K562 (cell line): ENCODE data around the gene RNF11. TPM values are rescaled to one million over a fixed set of nuclear protein-coding genes. Genes with fewer than 3 reads are reported as not detected.

ENCODE experiments used
- ZEB2 ChIP-seq: fragments of 450-650 bp; IDR thresholded peaks from 2 replicates; pipeline ENCODE4 v1.6.1; 2016
- ZNF224 ChIP-seq: sonication (generic); formaldehyde crosslinking; IDR thresholded peaks from 2 replicates; pipeline ENCODE4 v1.8.0; 2022; ENCODE audit warnings: mild to moderate bottlenecking, missing genetic modification reagents
- polyA plus RNA-seq, 8 experiments: library from polyadenylated mRNA; depleted of rRNA in 4 of 8; stranded (reverse) in 5 of 8; unstranded in 3 of 8; fragments of >200 nt; fragmentation: Nextera tagmentation in 2 of 8; fragmentation: Illumina TruSeq in 1 of 8; extraction: Ambion mirVana in 2 of 8; extraction: Trizol in 1 of 8; gene quantifications; 2 replicates each; pipeline versions ENCODE4 v1.2.1 to v1.2.3, GENCODE V29; 2011 to 2014; ENCODE audit warnings: inconsistent platforms in 1 of 8, missing spikeins in 1 of 8
- total RNA-seq, 7 experiments: library from RNA; depleted of rRNA in 6 of 7; stranded (reverse); fragments of >200 nt in 6 of 7; fragmentation: Illumina TruSeq in 2 of 7; extraction: Trizol in 2 of 7; gene quantifications; 2 replicates each; pipeline versions ENCODE4 v1.2.1 to v1.2.3, GENCODE V29; 2011 to 2021; ENCODE audit warnings: low replicate concordance in 1 of 7
- TF ChIP-seq, protein P1 (sequence below), 2 experiments: fragments of 450-650 bp; IDR thresholded peaks; 2 replicates each; pipeline ENCODE4 v1.6.1; 2018; ENCODE audit warnings: mild to moderate bottlenecking in 2 of 2, low read depth in 1 of 2; ENCODE audit not compliant: partially characterized antibody in 2 of 2
- TF ChIP-seq, protein P2 (sequence below): IDR thresholded peaks from 2 replicates; pipeline ENCODE4 v1.6.1; 2016; ENCODE audit warnings: missing genetic modification characterization, missing compliant biosample characterization
- TF ChIP-seq, protein P3 (sequence below): IDR thresholded peaks from 3 replicates; pipeline ENCODE4 v1.6.1; 2011; ENCODE audit warnings: borderline replicate concordance, mild to moderate bottlenecking, moderate library complexity; ENCODE audit not compliant: insufficient read length; ENCODE audit errors: extremely low read depth
- TF ChIP-seq, protein P4 (sequence below), 2 experiments: fragments of 450-650 bp; IDR thresholded peaks; 2 replicates each; pipeline ENCODE4 v1.6.1; 2016; ENCODE audit warnings: mild to moderate bottlenecking in 2 of 2, borderline replicate concordance in 1 of 2, low read depth in 1 of 2, moderate library complexity in 1 of 2
- TF ChIP-seq, protein P5 (sequence below): sonication (generic); formaldehyde crosslinking; IDR thresholded peaks from 2 replicates; pipeline ENCODE4 v1.8.0; 2022; ENCODE audit warnings: mild to moderate bottlenecking, low read depth, missing genetic modification reagents

The RNF11 gene
- total and polyA plus RNA-seq, 9 of the 15 experiments (the other 6 are each of a cell fraction or from before 2014, with no cell fraction given), result 5.7 to 34.3 (median 23.1) TPM

DNA sequence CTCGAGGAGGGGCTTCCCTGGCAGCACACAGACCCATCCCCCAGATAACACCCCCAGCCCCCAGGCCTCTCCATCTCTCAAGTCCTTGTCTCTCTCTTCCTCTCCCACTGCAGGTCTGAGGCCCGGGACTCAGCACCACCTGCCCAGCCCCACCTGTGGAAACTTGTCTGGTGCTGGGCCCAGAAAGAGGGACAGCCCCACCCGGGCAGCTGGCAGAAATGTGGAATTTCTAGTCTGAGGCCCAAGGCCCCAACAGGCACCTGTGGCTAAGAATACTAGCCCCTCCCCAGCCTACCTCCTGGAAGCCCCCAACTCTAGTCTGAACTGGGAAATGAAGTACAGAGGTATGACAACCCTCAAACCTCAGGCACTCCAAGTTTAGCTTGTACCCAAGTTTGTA is 78.9 kb downstream of the RNF11 start (continued):
- TF ChIP-seq, protein P1, sequence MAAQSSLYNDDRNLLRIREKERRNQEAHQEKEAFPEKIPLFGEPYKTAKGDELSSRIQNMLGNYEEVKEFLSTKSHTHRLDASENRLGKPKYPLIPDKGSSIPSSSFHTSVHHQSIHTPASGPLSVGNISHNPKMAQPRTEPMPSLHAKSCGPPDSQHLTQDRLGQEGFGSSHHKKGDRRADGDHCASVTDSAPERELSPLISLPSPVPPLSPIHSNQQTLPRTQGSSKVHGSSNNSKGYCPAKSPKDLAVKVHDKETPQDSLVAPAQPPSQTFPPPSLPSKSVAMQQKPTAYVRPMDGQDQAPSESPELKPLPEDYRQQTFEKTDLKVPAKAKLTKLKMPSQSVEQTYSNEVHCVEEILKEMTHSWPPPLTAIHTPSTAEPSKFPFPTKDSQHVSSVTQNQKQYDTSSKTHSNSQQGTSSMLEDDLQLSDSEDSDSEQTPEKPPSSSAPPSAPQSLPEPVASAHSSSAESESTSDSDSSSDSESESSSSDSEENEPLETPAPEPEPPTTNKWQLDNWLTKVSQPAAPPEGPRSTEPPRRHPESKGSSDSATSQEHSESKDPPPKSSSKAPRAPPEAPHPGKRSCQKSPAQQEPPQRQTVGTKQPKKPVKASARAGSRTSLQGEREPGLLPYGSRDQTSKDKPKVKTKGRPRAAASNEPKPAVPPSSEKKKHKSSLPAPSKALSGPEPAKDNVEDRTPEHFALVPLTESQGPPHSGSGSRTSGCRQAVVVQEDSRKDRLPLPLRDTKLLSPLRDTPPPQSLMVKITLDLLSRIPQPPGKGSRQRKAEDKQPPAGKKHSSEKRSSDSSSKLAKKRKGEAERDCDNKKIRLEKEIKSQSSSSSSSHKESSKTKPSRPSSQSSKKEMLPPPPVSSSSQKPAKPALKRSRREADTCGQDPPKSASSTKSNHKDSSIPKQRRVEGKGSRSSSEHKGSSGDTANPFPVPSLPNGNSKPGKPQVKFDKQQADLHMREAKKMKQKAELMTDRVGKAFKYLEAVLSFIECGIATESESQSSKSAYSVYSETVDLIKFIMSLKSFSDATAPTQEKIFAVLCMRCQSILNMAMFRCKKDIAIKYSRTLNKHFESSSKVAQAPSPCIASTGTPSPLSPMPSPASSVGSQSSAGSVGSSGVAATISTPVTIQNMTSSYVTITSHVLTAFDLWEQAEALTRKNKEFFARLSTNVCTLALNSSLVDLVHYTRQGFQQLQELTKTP (IDR thresholded peaks at IDR 0.05; ENCODE audit: low read depth in 1 of 2, partially characterized antibody in 2 of 2), result no peak
- TF ChIP-seq, protein P2, sequence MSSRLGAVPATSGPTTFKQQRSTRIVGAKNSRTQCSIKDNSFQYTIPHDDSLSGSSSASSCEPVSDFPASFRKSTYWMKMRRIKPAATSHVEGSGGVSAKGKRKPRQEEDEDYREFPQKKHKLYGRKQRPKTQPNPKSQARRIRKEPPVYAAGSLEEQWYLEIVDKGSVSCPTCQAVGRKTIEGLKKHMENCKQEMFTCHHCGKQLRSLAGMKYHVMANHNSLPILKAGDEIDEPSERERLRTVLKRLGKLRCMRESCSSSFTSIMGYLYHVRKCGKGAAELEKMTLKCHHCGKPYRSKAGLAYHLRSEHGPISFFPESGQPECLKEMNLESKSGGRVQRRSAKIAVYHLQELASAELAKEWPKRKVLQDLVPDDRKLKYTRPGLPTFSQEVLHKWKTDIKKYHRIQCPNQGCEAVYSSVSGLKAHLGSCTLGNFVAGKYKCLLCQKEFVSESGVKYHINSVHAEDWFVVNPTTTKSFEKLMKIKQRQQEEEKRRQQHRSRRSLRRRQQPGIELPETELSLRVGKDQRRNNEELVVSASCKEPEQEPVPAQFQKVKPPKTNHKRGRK (tag), result no peak
- TF ChIP-seq, protein P3, sequence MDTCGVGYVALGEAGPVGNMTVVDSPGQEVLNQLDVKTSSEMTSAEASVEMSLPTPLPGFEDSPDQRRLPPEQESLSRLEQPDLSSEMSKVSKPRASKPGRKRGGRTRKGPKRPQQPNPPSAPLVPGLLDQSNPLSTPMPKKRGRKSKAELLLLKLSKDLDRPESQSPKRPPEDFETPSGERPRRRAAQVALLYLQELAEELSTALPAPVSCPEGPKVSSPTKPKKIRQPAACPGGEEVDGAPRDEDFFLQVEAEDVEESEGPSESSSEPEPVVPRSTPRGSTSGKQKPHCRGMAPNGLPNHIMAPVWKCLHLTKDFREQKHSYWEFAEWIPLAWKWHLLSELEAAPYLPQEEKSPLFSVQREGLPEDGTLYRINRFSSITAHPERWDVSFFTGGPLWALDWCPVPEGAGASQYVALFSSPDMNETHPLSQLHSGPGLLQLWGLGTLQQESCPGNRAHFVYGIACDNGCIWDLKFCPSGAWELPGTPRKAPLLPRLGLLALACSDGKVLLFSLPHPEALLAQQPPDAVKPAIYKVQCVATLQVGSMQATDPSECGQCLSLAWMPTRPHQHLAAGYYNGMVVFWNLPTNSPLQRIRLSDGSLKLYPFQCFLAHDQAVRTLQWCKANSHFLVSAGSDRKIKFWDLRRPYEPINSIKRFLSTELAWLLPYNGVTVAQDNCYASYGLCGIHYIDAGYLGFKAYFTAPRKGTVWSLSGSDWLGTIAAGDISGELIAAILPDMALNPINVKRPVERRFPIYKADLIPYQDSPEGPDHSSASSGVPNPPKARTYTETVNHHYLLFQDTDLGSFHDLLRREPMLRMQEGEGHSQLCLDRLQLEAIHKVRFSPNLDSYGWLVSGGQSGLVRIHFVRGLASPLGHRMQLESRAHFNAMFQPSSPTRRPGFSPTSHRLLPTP, result no peak
- TF ChIP-seq, protein P4, sequence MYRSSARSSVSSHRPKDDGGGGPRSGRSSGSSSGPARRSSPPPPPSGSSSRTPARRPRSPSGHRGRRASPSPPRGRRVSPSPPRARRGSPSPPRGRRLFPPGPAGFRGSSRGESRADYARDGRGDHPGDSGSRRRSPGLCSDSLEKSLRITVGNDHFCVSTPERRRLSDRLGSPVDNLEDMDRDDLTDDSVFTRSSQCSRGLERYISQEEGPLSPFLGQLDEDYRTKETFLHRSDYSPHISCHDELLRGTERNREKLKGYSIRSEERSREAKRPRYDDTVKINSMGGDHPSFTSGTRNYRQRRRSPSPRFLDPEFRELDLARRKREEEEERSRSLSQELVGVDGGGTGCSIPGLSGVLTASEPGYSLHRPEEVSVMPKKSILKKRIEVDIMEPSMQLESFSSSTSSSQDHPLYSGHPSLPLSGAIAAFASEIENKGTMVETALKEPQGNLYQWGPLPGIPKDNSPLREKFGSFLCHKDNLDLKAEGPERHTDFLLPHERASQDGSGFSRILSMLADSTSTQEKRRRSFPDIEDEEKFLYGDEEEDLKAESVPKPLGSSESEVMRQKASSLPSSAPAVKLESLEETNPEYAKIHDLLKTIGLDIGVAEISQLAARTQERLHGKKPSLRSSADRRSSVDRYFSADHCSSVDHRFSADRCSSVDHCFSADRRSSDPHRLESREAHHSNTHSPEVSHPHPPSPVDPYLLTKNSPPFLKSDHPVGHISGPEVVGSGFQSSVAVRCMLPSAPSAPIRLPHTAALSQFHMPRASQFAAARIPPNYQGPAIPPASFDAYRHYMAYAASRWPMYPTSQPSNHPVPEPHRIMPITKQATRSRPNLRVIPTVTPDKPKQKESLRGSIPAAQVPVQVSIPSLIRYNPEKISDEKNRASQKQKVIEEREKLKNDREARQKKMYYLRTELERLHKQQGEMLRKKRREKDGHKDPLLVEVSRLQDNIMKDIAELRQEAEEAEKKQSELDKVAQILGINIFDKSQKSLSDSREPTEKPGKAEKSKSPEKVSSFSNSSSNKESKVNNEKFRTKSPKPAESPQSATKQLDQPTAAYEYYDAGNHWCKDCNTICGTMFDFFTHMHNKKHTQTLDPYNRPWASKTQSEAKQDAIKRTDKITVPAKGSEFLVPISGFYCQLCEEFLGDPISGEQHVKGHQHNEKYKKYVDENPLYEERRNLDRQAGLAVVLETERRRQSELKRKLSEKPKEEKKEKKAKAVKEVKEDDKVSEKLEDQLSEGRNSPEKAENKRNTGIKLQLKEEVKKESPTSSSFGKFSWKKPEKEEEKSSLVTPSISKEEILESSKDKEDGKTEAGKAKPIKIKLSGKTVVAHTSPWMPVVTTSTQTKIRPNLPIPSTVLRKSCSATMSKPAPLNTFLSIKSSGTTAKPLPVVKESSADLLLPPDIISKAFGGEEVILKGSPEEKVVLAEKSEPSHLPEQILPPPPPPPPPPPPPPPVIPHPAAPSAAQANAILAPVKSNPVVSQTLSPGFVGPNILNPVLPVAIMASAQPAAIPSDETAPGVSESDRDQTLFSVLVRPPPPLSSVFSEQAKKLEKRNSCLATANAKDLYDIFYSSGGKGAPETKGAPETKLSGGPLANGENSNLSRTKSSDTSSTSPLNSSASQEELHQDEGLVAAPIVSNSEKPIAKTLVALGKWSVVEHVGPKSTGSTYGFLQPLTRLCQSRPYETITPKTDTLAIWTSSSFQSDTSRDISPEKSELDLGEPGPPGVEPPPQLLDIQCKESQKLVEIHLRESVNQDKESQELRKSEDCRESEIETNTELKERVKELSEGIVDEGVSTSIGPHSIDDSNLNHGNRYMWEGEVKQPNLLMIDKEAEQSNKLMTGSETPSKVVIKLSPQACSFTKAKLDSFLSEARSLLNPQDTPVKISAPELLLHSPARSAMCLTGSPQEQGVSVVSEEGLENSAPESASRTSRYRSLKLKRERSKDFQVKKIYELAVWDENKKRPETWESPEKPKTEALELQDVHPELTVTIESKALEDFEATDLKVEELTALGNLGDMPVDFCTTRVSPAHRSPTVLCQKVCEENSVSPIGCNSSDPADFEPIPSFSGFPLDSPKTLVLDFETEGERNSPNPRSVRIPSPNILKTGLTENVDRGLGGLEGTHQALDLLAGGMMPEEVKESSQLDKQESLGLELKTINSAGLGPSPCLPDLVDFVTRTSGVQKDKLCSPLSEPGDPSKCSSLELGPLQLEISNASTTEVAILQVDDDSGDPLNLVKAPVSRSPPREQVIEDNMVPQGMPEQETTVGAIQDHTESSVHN (IDR thresholded peaks at IDR 0.05; ENCODE audit: borderline replicate concordance in 1 of 2, low read depth in 1 of 2), result no peak
- no peak for TF ChIP-seq ZNF224 (CRISPR knock-in tag)
- TF ChIP-seq, protein P5, sequence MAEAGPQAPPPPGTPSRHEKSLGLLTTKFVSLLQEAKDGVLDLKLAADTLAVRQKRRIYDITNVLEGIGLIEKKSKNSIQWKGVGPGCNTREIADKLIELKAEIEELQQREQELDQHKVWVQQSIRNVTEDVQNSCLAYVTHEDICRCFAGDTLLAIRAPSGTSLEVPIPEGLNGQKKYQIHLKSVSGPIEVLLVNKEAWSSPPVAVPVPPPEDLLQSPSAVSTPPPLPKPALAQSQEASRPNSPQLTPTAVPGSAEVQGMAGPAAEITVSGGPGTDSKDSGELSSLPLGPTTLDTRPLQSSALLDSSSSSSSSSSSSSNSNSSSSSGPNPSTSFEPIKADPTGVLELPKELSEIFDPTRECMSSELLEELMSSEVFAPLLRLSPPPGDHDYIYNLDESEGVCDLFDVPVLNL (CRISPR knock-in tag), result no peak
- TF ChIP-seq ZEB2, result no peak
